ENCODE results near the gene MYCBP2.
"Not testable (repeated sequence)": the region's sequence is repeated elsewhere in the genome, so short reads cannot be mapped to it uniquely, and the experiment has no call there.

MYCBP2 gene

GRCh38 chr13:77338961-77339401, 12.1 kb upstream of the MYCBP2 start:
- DNase-seq (ENCODE audit: low read depth) = no peak

GRCh38 chr13:77338329-77338728, 11.4 kb upstream of the MYCBP2 start:
- no peak for DNase-seq (ENCODE audit: low read depth)

DNA sequence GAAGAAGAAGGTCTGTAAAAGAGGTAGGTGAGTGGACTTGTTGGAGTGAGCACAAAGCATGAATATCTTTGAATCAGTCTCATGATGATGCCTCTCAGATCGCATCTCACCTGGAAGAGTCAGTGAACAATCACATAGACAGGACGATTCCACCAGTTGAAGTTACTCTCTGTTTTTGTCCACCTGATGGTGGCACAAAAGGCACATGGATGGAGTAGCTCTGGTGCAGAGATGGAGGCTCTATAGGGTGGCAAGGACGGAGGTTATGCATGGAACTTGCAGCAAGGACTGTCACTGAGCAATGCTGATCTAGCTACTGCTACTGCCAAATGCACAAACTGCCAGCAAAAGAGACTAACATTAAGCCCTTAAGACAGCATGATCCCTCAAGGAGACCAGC, 10.3 kb upstream of the MYCBP2 start:
- no peak for DNase-seq (ENCODE audit: low read depth)

GRCh38 chr13:77335543-77335942, 8.6 kb upstream of the MYCBP2 start:
- no peak for DNase-seq (ENCODE audit: low read depth)

GRCh38 chr13:77333594-77333993, 6.7 kb upstream of the MYCBP2 start:
- no peak for DNase-seq (ENCODE audit: low read depth)

- no peak for DNase-seq (ENCODE audit: low read depth)
Measured at GRCh38 chr13:77331421-77331820, 4.5 kb upstream of the MYCBP2 start.

- DNase-seq (ENCODE audit: low read depth) = peak; percentile 21
Measured at GRCh38 chr13:77329911-77330584, 3.2 kb upstream of the MYCBP2 start.

- DNase-seq (ENCODE audit: low read depth) = peak; percentile 94
Measured at GRCh38 chr13:77329133-77329910, 2.4 kb upstream of the MYCBP2 start.

DNA sequence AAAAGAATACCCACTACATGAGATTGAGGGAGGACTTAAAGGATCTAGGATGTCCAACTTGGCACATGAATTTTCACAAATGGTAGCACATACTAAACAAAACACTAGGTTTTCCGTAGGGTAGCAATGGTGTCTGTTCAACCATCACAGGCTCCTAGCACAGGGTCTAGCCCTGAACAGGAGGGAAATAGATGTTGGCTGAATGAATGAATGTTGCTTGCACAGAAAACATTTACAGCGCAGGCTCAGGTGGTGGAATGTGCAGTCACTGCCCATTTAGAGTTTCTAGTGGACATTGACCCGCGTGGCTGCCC, 1.9 kb upstream of the MYCBP2 start:
- no peak for DNase-seq (ENCODE audit: low read depth)

- no peak for DNase-seq (ENCODE audit: low read depth)
Measured at GRCh38 chr13:77325371-77325980, 1.4 kb downstream of the MYCBP2 start.

DNA sequence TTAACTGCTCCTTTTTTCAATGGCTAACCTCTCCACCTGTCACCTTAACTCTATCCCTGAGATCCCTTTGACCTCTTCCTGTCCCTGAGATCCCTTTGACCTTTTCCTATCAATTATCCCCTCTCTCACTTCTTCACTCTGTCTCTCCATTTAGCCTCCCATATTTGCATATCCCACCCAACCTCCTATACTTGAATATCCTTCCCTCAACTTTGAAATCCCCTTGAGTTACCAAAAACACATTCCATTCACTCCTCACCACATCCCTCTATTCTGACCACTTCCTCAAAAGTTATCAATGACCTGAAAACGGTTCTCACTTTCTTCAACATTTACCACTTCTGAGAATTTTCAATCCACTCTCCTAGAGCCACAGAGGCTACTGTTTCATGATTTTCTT, 3.0 kb downstream of the MYCBP2 start:
- no peak for DNase-seq (ENCODE audit: low read depth)

DNA sequence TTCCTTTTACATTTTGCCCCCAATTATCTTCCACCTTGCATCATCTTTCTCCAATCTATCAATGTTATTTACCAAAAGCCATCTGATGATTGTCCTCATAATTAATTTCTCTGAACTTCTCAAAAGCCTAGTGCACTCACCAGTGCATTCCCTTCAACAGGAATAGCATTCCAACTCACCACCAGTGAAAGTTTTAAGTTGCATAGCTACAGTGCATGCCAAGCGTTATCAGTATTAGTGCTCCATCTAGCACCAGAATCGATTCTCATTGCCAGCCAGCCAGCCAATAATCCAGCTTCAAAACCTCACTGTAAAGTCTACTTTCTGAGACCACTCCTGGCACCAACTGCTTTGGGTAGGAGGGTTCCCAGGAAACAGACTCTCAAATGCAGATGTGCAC, 7.4 kb downstream of the MYCBP2 start:
- DNase-seq (ENCODE audit: low read depth) = no peak

DNA sequence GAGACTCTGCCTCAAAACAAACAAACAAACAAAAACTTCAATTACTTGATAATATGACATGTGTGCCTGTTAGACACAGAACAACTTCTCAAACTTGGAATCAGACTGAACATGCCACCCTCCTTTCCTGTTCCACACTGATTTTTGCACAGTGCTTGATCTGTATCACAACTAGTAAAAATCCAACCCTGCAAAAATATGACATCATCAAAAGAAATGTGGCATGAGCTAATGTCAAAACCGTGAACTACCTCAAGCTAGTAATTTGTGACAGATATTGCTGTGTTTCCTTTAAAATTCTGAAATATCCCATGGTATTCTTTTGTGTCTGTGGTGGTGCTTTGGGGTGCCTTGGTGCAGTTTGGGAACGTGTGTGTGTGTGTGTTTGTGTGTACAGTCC, 8.2 kb downstream of the MYCBP2 start:
- DNase-seq (ENCODE audit: low read depth) = no peak

DNA sequence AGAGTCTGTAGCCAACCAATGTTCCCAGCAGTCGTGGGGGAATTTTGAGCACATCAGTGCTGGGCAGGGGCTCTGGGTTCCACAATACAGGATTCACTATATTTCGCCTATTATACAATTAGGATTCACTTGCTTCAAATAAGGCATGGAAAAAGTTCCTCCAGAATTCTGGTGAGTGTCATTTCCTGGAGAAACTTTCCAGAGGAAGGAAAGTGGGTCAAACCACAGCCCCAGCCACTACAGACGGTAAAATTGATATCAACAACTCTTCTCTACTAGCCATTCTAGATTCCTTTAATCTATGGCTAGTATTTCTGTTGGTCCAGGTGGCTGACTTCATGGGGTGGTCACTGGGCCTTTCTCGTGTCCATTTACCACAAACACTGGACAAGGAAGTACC, 10.5 kb downstream of the MYCBP2 start:
- DNase-seq (ENCODE audit: low read depth) = no peak

DNA sequence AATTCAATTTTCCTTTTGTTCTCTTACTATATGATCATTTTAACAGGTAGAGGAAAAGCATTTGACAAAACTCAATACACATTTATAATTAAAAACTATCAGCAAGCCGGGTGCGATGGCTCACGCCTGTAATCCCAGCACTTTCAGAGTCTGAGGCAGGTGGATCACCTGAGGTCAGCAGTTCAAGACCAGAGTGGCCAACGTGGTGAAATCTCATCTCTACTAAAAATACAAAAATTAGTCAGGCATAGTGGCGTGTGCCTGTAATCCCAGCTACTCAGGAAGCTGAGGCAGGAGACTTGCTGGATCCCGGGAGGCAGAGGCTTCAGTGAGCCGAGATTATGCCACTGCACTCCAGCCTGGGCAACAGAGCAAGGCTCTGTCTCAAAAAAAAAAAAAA, 11.4 kb downstream of the MYCBP2 start:
- not testable (repeated sequence) for DNase-seq (ENCODE audit: low read depth)

DNA sequence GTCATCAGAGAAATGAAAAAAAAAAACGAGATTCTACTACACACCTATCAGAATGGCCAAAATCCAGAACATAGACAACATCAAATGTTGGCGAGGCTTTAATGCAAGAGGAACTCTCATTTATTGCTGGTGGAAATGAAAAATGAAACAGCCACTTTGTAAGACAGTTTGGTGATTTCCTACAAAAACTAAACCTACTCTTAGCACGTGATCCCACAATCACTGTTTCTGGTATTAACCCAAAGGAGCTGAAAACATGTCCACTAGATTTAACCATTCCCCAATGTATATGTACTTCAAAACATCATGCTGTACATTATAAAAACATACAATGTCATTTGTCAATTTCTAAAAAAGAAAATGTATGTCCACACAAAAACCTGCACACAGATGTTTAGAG, 13.0 kb downstream of the MYCBP2 start:
- DNase-seq (ENCODE audit: low read depth) = no peak

DNA sequence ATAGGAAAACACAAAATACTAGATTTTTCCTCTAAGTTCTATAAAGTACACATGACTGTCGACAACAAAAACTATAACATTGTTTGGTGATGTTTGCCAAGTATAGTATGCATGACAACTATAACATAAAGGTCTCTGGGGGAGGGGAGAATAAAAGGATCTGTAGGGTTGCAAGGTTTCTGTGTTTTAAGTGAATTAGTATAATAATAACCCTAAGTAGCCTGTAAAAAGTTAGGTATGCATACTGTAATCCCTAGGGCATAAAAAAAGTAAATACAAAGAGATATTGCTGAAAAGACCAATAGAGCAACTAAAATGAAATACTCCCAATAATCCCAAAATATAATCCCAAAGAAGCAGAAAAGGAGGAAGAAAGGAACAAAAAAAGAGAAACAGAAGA, 14.6 kb downstream of the MYCBP2 start:
- no peak for DNase-seq (ENCODE audit: low read depth)

- no peak for DNase-seq (ENCODE audit: low read depth)
Measured at GRCh38 chr13:77310579-77311279, 16.2 kb downstream of the MYCBP2 start.

DNA sequence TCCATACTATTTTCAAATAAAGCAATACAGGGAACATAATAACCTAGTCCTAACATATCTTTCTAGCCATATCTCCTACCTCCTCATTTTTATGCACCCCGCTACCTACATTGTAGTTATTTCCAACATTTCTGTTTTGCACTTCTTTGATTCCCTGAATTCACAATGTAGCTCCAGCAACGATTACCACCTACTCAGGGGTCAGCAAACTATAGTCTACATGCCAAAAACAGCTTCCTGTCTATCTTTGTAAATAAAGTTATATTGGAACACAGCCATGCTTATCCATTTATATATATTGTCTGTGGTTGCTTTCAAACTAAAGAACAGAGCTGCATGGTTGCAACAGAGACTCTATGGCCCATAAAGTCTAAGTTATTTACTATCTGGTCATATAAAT, 16.7 kb downstream of the MYCBP2 start:
- no peak for DNase-seq (ENCODE audit: low read depth)

DNA sequence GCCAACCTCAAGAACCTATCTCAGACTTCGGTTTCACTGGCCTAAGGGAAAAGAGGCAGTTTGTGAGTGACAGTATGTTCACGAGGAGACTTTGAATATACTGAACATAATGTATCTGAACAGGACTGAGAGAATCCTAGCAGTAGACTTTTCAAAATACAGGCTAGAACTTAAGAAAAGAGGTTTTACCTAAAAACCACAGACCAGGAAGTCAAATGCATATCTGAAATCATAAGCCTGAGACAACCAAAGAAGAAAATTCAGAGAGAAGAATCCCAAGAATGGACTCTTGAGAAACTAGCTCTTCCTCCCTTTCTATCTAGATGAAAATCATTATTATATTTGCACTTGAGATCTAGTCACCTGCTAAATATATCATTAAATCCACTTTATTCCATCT, 17.6 kb downstream of the MYCBP2 start:
- no peak for DNase-seq (ENCODE audit: low read depth)

GRCh38 chr13:77306458-77306857, 20.4 kb downstream of the MYCBP2 start:
- no peak for DNase-seq (ENCODE audit: low read depth)

- DNase-seq (ENCODE audit: low read depth) = no peak
Measured at GRCh38 chr13:77305266-77305665, 21.6 kb downstream of the MYCBP2 start.
